Neutrophil (primary cell): ENCODE results near the gene VTCN1.

ENCODE experiments used
- H3K27ac ChIP-seq: fragments of 200-600 bp; sonication (generic); 2 replicates; pipeline ENCODE4 v1.5.1; 2016; ENCODE audit warnings: mild to moderate bottlenecking, moderate library complexity
- H3K27me3 ChIP-seq: fragments of 200-600 bp; sonication (generic); 2 replicates; pipeline ENCODE4 v1.6.0; 2016; ENCODE audit warnings: mild to moderate bottlenecking
- H3K36me3 ChIP-seq: fragments of 200-600 bp; sonication (generic); 2 replicates; pipeline ENCODE4 v1.5.1; 2017
- H3K4me1 ChIP-seq, 2 experiments: fragments of 200-600 bp in 1 of 2; sonication (generic) in 1 of 2; 1 replicate in 1 of 2; 2 replicates in 1 of 2; pipeline versions ENCODE4 v1.5.1 to v1.6.1; 2013 to 2016; ENCODE audit warnings: low read depth in 1 of 2, low read length in 1 of 2, mild to moderate bottlenecking in 1 of 2, moderate library complexity in 1 of 2; ENCODE audit not compliant: control insufficient read depth in 1 of 2, insufficient read depth in 1 of 2
- H3K4me3 ChIP-seq, 2 experiments: fragments of 200-600 bp in 1 of 2; sonication (generic) in 1 of 2; 1 replicate in 1 of 2; 2 replicates in 1 of 2; pipeline ENCODE4 v1.5.1; 2013 to 2016; ENCODE audit warnings: low read depth in 1 of 2, low read length in 1 of 2, mild to moderate bottlenecking in 1 of 2, moderate library complexity in 1 of 2
- H3K9me3 ChIP-seq: fragments of 200-600 bp; sonication (generic); 2 replicates; pipeline ENCODE4 v1.5.1; 2016
- CTCF ChIP-seq: fragments of 200-600 bp; sonication (generic); IDR thresholded peaks from 2 replicates; pipeline ENCODE4 v1.5.1; 2016; ENCODE audit warnings: antibody characterized with exemption

VTCN1 gene

GRCh38 chr1:117169871-117170596 is 40.7 kb downstream of the VTCN1 start:
- Histone ChIP-seq H3K9me3 (no peaks in the 10 kb centered on the region), H3K27ac (no peak overlapping the region), H3K4me1 (no peaks in the 10 kb centered on the region), H3K4me3 (no peak overlapping the region), H3K27me3 (no peaks in the 10 kb centered on the region), H3K36me3 (no peaks in the 10 kb centered on the region)
- no peak for TF ChIP-seq CTCF

- H3K4me3 ChIP-seq = no peak overlapping the region
- H3K27me3 ChIP-seq = no peaks in the 10 kb centered on the region
- no peak overlapping the region for H3K27ac ChIP-seq
- H3K4me1 ChIP-seq = no peaks in the 10 kb centered on the region
- no peak for TF ChIP-seq CTCF
- no peaks in the 10 kb centered on the region for H3K9me3 ChIP-seq
- H3K36me3 ChIP-seq = no peaks in the 10 kb centered on the region
Measured at GRCh38 chr1:117167402-117167801, 43.3 kb downstream of the VTCN1 start.

GRCh38 chr1:117166076-117166475 is 44.7 kb downstream of the VTCN1 start:
- TF ChIP-seq CTCF = no peak
- no peak overlapping the region for H3K4me3 ChIP-seq
- no peaks in the 10 kb centered on the region for H3K27me3 ChIP-seq
- no peaks in the 10 kb centered on the region for H3K4me1 ChIP-seq
- H3K27ac ChIP-seq = no peak overlapping the region
- H3K36me3 ChIP-seq = no peaks in the 10 kb centered on the region
- no peaks in the 10 kb centered on the region for H3K9me3 ChIP-seq

- TF ChIP-seq CTCF = no peak
- no peak overlapping the region for H3K4me3 ChIP-seq
- no peaks in the 10 kb centered on the region for H3K9me3 ChIP-seq
- no peaks in the 10 kb centered on the region for H3K36me3 ChIP-seq
- H3K27me3 ChIP-seq = no peaks in the 10 kb centered on the region
- H3K27ac ChIP-seq = no peak overlapping the region
- H3K4me1 ChIP-seq = no peaks in the 10 kb centered on the region
Measured at GRCh38 chr1:117164209-117164608, 46.5 kb downstream of the VTCN1 start.

GRCh38 chr1:117162816-117163215 is 47.9 kb downstream of the VTCN1 start:
- Histone ChIP-seq H3K27me3 (no peaks in the 10 kb centered on the region), H3K4me3 (no peak overlapping the region), H3K27ac (no peak overlapping the region), H3K4me1 (no peaks in the 10 kb centered on the region), H3K9me3 (no peaks in the 10 kb centered on the region), H3K36me3 (no peaks in the 10 kb centered on the region)
- no peak for TF ChIP-seq CTCF
